Putamen (tissue), 1 donor: ENCODE data around the gene GRM4.

Experiments
- DNase-seq: peaks from one replicate; pipeline ENCODE4 v3.0.0-alpha.2; 2016; ENCODE audit warnings: low spot score

GRM4 gene

DNA sequence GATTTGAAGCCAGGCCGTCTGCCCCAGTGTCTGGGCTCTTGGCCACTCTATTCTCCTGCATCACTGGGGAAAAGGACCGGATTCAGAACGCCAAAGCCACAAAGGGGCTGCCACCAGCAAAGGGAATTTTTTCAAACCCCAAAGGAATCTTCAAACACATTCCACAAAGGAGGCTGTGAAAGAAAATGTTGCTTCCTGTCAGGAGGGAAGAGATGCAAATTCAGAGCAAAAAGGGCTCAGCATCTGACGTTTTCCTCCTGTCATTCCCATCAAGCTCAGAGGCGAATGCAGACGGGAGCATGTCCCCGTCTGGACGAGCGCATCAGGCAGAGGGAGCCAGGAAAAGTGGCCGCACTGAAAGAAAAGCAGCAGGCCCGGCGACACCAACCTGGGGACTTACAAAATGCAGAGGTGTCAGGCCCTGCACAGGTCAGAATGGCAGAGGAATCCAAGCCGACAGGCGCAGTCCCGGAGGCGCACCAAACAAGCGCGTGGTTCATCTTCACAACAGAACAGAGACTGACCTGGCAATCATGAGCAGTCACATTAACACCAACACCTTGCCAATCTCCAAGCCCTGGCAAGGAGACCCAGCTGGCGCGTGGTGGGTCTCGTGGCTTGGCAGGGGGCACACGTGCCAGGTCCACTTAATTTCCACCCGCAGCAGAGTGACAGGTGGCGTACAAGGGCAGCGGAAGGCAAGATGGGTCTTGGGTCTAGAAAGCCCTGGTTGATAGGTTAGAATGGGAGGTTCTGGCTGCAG is 62.8 kb downstream of the GRM4 start:
- no peak for DNase-seq

GRCh38 chr6:34082348-34082747 is 63.5 kb downstream of the GRM4 start:
- no peak for DNase-seq

DNA sequence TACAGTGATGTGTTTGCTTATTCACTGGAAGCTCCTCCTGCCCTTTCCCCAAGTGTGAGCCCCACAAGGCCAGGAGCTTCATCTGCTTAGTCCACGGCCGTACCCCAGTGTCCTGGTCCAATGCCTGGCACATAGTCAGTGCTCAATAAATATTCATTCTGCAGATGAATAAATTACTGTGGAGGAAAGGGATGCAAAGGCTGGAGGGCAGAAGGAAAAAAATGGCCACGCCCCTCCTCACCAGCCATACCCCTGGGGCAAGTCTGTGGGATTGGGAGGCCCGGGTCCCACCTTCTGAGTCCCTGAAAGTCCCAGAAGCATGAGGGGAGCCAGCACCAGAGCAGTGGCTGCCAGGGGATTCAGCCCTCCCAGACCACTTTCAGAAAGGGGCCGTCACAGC is 65.5 kb downstream of the GRM4 start:
- no peak for DNase-seq

DNA sequence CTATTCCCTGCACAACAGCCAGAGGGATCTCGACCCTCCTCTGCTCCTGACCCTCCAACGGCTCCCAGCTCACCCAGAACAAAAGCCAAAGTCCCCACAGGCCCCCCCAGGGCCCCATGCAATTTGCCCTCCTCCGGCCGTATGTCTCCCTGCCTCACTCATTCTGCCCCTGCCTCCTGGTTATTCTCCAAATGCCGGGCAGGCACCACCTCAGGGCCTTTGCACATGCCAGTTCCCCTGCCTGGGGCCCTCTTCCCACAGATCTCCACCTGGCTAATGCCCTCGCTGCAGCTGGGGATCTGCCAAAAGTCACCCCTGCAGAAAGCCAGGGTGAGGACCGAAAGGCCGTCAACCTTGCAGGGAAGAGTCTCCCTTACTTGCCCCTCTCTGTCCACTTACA is 66.0 kb downstream of the GRM4 start:
- no peak for DNase-seq

DNA sequence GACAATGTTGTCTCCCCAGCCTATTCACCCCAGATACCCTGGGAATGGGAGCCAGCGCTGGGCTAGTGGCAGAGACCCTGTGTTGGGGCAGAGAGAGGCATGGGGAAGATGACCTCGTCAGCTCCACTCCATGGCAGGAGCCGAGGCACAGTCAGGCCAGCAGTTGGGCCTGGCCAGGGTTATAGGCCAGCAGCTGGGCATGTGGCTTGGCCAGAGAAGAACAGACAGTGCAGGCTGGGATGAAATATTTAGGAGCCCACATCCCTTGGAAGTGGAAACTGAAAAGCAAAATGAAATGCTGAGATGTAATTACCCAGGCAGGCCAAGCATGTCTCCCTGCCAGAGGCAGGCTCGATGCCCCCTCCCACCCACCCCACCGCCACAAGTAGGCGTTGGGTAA is 70.0 kb downstream of the GRM4 start:
- DNase-seq: no peak

DNA sequence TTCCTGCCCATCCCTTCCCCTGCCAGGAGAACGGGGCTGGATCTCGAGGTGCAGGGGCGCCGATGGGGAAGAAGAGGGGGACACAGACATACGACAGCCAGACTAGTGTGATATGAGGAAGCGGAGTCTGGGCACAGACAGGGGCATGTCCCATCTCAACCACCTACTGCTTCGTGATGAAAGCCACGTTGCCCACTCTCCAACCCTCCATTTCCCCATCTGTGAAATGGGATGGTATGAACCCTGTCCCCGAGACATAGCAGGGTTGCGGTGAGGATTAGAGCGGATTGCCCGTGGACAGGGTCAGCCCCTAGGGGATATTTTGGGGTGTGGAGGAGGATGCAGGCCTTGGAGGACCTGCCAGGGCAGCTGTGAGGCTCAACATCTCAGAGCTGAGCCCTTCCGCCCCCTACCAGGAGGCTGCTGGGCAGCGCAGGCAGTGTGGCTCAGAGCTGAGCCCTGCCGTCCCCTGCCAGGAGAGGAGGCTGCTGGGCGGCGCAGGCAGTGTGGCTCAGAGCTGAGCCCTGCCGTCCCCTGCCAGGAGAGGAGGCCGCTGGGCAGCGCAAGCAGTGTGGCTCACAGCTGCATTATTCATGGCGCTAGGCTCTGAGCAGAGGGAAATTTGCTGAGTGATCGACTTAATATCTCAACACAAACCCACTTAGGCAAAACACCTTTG is 71.7 kb downstream of the GRM4 start:
- no peak for DNase-seq

DNA sequence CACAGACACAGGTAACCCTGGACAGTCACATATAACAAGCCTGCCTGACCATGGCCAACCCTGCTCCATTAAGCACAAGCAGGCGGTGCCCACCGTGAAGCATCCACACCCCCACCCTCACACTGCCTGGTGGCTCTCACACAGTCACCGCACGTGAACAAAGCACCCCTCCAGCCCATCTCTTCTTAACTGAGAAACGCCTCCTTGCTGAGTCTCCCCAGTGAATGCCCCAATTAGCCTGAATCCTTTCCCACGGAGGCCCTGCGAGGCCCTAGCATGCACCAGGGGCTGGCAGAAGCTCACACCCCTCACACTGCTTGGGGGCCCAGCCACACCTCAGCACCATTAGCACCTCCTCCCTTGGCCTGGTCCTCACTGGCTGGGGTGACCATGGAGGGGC is 72.3 kb downstream of the GRM4 start:
- no peak for DNase-seq

- no peak for DNase-seq
These were observed 73.2 kb downstream of the GRM4 start for GRCh38 chr6:34072727-34073126.

- DNase-seq: no peak
These were observed 74.0 kb downstream of the GRM4 start for GRCh38 chr6:34071884-34072379.

- no peak for DNase-seq
These were observed 74.6 kb downstream of the GRM4 start for GRCh38 chr6:34071136-34071883.

DNA sequence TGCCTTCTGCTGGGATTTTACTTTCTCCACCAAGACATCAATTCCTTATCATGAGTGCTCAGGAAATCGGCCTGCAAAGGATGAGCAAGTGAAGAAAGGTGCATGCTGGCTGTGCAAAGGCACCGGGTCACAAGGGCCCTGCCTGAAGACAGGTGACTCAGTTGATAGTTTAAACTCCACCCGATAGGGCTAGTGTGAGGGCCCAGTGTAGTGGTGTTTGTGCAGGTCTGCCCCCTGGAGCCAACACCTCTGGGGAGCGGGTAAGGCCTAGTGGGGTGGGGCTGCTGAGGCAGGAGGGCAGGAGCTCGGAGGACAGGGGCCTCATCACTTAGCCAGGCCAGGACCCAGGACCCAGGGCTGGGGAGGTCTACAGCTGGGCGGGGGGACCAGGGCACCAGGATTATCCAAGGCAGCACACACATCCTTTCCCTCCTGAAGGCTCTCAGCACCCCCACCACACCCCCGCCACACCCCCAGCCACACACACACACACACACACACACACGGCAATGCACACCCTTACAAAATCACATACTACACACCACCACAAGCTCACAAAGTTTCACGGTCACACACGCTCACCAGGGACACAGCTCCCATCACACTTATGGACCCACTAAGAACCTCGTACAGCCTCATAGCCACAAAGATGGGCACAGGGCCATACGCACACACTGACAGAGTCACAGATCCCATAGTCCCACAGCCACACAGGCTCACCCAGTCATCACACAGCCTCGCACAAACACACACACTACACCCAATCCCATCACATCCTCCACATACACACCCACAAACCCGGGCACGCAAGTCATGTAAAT is 75.4 kb downstream of the GRM4 start:
- no peak for DNase-seq

- DNase-seq: no peak
These were observed 77.3 kb downstream of the GRM4 start for GRCh38 chr6:34068462-34069044.

GRCh38 chr6:34067814-34068213 is 78.1 kb downstream of the GRM4 start:
- DNase-seq: no peak

- DNase-seq: no peak
These were observed 78.8 kb downstream of the GRM4 start for GRCh38 chr6:34066772-34067770.

GRCh38 chr6:34066218-34066571 is 79.7 kb downstream of the GRM4 start:
- no peak for DNase-seq

DNA sequence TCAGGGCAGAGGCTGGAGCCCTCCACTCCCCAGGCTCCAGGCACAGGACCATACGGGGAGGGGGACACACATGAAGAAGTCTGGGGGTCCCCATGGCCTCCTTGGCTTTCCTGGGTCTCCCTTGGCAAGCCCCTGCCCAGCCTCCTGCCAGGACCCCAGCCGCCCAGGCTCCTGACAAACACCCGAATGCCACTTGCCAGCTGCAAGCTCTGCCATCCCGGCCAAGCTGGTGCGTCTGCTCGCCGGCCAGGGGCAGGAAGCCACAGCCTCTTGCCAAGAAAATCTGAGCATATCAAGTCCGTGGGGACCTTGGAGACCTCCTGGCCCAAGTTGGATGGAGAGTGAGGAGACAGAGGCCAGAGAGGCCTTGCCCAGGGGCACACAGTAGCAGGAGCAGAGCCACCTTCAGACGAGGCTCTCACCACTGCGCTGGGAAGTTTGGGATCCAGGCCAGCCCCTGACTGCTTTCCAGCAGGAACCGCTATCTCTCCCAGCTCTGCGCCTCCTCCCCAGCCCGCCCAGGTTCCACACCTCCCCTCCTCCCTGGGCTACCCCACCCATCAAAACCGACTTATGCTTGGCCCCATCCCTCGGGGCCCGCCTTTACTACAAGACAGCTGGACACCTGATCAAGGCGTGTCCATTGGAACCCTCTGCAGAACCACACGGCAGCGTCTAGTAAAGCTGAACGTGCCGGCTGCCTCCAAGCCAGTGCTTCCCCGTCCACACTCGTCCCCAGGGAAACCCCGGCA is 80.2 kb downstream of the GRM4 start:
- DNase-seq: no peak

- DNase-seq: no peak
These were observed 81.2 kb downstream of the GRM4 start for GRCh38 chr6:34064675-34065074.

DNA sequence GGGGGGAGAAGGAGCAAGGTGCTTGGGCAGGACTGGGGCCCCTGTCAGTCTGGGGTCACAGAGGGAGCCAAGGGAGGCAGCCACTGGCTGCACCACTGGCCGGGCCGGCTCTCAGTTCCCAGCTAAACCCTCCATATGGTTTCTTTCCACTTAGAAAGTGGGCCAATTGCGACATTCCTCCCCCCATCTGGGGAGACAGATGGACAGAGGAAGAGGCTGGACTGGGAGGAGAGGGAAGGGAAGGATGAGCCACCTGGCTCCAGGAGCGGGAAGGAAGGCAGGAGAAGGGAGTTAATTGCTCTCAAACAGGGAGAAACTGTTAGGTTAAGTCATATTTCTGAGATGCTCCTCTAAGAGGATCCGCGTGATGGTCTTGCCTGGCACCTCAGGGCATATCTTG is 82.2 kb downstream of the GRM4 start:
- DNase-seq: no peak

- DNase-seq: no peak
These were observed 83.1 kb downstream of the GRM4 start for GRCh38 chr6:34062815-34063214.

DNA sequence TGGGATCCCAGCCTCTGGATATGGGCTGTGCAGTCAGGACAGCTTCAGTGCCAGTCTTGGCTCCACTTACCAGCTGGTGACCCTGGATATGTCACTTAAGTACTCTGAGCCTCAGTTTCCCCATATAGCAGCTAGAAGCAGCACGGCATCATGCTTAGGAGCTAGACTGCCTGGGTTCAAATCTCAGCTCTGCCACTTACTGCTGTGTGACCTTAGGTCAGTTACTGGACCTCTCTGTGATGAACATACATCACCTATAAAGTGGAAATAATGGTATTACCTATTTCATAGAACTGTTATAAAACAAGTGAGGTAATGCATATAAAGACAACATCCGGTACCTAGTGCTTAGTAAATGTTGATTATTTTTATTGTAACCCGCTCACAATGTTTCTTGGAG is 83.7 kb downstream of the GRM4 start:
- DNase-seq: no peak
